Activated naive CD4-positive, alpha-beta T cell (primary cell): ENCODE measurements around the gene GABBR2.

Source experiments
- DNase-seq, 4 experiments: peaks; one replicate each; lab custom pipeline; 2025; lab: John Stamatoyannopoulos, UW

Gene GABBR2

DNA sequence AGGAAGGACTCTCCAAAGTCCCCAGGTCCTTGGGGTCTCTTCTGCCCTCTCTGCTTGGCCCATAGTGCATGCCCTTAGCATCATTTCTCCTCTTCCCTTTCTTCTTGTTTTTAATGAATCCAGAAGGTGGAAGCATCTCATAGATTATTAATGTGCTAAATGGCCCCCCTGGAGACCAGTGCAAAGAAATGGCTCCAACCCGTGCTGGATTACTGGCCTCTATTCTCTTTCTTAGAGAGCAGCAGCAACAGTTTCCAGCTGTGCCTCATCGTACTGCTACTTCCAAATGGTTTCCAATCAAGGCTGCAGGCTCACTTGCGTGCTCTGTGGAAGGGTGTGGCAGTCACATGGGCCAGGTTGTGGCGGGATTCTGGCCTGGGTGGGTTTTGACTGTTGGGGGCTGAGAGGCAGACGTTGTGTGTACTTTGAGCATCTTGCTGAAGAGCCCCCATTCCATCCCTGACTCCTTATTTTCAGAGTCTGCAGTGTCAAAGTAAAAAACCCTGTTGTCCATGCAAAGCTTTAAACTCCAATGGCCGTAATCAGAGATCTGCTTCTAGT, 139.7 kb downstream of the GABBR2 start:
- DNase-seq = no peak

DNA sequence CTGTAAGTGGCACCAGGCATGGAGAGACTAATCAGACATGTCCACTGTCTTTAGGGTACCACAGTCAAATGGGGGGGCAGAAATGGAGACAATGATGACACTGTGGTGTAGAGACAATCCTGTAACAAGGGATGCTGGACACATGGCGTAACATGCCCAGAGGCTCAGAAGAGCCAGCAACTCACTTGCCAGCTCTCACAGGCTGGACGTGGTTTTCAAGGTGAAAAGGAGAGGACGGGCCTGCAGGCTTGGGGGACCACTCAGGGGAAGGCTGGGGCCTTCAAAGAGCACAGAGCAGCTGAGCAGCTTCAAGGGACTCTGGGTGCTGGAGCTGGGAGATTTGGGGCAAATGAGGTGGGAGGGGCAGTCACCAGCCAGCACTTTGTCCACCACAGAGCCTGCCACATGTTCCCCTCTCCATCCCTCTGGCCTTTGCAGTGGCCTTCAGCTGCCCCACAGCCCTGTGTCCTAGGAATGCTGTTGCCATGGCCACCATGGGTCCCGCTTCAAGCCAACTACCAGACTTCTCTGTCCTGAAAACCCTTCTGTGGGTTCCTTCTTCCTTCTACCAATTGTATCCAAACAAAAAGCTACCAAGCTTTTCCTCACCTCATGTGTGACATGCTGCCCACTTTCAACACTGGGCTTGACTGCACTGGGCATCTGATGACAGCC, 140.4 kb downstream of the GABBR2 start:
- no peak for DNase-seq

DNA sequence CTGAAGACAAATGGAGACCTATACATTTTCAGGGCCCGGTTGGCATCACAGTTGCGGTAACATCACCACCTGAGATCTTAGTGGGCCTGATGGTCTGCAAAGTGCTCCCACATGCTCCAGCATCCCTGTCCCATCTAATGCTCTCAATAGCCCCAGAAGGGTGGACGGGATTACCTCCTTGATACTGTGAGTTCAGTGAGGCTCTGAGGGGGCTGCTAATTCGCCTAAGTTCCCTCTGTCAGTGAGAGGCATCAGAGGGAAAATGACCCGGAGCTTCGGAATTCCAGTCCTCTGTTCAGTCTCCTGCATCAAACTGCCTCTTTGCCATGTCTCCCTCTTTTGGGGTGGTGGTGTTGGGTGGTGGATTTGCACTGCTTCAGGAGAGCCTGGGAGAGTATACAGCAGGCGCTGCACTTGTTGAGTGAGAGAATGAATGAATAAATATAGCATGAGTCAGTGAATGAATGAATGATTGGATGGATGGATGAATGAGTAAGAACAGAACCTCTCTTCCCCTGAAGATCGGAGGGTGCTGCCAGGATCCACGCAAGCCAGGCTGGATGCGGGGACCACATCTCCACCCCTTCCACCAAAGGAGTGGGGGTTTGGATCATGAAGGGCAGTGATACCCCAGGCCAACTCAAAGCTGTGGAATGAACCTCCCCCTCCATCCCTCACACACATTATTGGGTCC, 141.0 kb downstream of the GABBR2 start:
- no peak for DNase-seq

DNA sequence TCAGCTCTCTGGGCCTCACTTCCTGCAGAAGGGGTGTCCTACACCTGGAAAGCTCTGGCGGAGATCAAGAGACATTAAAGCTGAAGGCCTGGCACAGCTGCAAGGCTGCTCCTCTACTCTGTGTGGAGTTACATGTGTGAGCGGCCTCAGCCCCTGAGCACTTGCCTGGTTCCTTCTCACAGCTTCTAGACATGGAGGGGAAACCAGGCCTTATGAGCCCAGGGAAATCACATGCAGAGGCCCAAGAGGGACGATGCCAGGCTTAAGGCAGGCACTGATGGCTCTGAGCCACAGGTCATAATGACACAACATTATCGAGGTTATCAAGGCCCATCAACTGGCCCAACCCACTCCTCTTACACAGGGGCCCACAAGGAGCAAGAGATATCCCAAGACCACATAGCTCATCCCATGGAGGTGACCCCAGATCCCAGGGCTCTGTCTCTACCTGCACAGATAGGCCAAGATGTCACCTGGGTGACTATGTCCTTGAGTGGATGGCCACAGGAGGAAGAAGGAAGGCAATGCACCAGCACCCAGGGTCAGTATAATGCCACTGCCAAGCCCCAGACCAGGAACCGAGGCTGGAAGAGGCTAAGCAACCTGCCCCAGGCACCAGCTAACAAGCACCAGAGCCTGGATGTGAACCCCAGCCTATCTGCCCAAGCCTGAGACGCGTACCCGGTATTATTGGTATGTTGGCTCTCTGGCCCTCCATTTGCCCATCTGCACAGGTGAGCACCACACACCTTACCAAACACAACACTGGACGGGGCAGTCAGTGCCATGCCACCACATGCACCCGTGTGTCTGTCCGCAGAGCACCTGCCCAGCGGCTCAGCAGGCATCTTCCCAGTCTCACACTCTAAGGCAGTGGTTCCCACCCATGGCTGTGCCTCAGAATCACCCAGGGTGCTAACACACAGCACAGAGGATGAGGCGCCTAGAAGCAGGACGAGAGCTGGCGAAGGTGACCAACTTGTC, 143.3 kb downstream of the GABBR2 start:
- DNase-seq = no peak

DNA sequence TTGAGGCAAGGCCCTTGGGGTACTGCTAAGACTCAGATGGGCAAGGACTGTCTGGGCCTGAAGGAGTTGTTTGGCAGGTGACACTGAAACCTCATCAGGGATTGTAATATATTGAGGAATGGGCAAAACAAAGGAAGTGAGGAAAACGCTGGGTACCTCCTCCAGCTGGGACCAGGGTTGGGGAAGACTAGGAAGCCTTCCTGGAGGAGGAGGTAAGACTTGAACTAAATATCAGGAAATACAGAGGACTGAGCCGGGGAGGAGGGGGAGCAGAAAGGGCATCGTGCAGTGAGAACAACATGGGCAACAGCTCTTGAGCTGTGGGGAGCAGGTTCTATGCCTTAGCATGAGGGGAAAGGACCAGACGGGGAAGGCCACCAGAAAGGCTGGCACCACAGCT, 144.0 kb downstream of the GABBR2 start:
- DNase-seq = no peak

DNA sequence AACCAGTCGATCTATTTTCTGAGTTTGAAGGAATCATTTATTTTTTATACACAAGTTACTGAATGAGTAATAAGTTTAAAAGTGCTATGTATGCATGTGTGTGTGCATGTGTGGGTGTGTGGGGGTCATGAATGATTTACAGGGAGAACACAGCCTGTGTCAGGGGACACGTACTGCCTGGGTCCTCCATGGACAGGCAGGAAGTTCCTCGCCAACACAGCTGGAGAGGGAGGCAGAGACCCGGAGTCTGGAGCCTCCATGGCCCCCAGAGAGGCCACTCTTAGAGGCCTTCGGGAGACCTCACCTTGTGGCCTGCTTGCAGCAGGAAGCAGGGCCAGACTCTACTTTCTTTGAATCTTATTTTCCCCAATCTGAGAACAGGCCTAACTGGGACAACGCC, 144.7 kb downstream of the GABBR2 start:
- DNase-seq = no peak

DNA sequence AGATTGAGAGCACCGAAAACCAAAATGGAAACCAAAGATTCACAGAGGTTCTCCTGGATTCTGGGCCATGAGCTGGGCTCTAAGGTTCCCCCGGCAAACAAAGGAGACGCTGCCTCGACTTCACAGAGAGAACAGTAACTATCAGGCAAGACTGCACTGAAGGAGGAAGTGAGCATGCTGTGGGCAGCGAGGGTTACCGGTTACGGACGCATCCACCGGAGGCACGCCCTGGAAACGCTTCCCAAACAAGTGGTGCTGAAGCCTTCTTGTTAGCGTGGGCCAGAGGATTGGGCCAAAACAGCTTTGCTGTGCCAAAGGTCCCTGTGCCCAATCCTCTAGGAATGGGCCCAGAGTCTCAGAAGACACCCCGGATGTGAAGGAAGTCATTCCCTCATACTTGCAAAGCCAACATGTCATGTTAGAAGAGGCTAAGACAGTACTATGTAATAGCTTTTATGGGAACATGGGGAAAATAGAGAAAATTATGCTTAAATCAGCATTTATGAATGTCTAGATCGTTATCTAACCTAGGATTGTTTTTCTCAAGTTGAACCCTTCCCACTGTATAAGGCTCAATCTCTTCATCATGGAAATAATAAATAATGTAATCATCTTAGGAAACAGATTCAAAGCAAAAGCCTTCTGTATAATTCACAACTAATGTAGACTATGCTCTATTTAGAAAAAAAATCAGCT, 145.4 kb downstream of the GABBR2 start:
- no peak for DNase-seq

DNA sequence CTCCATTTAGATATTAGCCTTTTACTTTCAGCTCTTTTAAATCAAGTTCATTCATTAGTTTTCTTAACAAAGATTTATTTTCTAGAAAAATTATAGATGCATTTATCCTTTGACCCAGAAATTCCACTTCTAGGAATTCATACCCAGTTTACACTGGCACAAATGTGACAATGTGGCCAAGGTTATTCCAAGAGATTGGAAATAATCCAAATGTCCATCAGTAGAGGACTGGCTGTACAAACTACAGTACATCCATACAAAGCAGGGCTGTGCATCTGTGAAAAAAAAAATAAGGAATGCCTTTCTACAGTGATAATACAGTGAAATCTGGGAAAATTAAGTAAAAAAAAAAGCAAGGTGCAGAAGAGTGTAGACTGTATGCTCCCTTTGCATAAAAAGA, 149.2 kb downstream of the GABBR2 start:
- no peak for DNase-seq

DNA sequence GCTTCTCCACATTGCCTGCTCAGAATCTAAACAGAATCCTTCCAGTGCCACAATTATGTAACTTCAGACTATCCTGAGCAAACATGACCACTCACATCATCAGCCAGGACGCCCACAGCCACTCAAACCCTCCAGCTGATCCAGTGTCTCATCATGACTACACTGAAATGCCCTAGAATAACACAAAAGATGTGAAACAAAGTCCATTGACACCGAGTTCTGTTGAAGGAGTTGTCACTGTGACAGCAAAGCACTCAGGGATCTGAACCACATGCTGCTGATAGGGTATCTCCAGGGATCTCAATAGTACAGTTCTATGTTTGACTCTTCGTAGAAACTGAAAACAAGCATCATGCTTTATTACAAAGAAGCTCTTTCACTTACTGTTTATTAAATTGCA, 150.2 kb downstream of the GABBR2 start:
- no peak for DNase-seq

DNA sequence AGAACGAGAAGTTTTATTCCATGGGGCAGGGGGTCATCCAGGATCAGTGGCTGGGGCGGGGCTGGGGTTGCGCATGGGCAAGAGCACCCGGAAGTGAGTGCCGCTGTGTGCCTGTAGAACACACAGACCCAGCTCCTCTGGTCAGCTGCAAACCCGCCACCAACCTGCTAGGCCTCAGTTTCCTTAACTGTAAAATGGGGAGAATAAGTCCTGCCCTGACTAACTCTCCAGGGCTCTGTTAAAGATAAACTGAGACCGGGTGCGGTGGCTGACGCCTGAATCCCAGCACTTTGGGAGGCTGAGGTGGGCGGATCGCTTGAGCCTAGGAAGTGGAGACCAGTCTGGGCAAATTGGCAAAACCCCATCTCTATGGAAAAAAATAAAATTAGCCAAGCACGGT, 152.2 kb downstream of the GABBR2 start:
- no peak for DNase-seq

DNA sequence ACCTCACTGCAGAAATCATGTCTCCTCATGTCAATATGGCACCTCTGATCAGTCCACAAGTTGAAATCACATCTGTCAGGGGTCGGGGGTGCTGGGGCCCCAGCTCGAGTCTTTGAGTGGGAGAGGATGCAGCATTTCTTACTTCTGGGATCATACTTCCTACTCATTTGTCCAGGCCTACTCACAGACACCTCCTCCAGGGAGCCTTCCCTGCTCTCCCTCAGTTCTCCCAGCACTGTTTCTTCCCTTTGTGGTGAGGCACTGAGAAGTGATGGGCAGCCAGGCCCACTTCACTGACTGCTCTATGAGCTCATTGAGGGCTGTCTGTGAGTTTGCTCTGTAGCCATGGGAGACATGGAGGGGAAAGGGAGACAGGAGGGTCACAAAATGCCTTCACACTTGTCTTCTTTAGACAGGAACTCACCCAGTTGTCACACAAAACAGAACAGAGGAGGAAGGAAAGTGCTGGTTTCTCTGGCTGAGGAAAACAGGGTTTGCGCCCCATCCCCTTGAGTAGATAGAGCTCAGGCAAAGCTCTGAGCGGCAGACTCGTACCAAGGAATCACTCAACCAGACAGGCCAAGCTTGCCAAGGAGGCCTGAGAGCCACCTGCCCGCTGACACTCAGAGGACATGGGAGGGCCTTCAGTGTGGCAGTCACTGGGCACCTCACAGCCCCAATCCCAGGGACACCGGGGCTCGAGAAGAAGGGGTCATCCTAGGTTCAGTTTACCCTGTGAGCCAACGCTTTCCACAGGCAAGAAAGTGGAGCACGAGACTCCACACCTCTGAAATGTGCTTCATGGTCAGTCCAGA, 152.9 kb downstream of the GABBR2 start:
- DNase-seq = no peak

DNA sequence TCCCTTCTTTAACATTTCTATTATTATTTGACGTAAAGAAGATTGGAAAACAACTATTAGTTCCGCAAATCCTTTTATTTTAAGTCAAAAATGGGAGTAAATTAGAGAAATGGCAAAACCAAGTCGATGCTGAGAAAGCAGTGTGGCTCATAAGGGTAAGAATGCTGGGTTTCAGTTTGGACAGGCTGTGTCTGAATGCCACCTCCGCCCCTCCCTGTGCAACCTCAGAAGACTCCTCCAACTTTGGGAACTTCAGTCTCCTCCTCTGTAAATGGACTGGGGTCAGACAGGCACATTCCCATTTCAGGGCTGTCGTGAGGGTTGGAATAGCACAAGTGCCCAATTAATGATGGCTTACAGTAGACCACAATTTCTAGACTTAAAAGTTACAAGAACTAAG, 154.0 kb downstream of the GABBR2 start:
- DNase-seq = no peak

DNA sequence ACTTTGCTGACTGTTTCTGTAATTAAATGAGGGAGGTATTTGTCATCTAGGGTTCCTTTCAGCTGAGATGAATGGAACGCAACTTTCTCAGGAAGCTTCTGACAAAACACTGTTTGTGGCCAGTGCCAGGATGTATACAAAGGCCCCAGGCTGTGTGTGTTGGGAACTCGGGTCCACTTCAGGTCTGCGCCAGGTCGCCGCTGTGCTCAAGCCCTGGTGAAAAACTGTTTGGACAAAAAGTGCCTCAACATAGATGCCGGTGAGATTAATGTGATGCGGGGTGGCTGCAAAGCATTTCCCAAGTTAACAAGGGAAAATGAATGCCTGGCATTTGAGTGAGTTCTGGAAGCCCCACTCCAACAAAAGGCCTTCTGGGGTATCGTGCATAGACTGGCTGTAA, 156.4 kb downstream of the GABBR2 start:
- no peak for DNase-seq

DNA sequence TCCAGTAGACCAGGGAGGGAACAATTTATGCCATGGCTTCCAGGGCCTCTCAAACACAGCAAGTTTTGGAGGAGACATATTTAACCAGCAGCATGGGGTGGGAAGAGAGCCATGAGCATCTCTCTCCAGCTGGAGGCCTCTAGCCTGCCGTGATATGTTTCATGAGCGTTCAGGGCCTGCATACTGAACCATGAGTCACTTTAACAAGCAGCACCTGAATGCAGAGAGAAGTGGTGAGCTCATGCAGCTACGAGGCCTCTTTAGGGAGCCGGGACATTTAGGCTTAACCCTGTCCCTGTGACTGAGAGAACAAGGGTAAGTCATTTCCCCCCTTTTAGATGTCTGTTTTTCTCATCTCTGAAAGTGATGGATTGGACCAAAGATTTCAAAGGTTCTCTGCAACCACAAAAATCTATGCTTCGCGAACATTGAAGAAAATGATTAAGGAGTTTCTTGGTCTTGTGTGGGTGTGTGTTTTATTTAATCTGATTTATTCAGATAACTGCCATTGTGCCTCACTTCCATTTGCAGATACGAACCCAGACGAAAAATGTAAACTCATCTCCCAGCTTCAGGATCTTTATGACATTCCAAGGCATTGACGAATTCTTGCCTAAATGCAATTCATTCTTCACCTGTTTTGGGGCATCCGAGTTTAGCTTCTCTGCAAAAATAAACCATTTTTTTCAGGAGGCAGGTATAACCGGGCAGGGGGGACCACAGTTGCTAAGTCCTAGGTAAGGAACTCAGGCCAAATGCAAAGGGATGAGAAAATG, 157.0 kb downstream of the GABBR2 start:
- DNase-seq = no peak

DNA sequence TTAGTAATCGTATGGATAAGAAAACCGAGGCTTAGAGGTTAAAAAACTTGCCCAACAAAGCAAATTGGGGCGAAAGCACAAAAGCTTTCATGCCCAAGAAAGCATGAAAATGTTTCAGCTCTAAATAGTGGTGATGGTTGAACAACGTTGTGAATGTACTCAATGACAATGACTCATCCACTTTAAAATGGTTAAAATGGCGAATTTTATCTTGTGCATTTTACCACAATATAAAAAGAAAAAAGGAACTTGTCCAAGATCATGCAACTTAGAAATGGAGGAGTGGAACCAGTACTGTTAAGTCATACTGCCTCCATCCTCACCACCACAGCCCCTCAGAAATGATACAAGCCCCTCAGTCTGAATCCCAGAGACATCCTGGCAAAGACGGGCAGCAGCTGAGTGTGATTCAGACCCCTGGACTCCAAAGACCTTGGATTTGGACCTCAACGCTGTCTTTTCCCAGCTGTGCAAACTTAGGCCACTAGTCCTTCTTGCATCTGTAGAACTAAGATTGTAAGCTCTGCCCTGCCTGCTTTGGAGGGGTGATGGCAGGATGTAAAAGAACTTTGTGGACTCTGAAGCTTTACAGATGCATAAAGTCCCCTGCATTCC, 158.4 kb downstream of the GABBR2 start:
- DNase-seq = no peak

DNA sequence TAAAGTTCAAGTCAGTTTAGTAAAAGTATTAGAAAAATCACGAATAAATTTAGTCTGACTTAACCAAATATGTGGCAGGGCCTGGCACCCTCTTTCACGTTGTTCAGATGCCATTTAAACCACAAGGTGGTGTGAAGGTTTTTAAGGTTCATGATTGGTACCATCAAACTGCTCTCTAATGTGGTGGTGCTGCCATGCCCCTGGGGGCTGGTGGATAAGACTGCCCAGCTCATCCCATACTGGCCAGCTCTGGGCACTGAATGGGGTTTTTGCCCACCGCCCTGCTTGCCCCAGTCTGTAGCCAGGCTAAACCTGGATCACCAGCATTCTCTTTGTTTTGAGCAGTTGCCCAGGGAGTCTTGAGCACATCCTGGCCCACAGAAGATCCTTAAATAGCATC, 159.3 kb downstream of the GABBR2 start:
- DNase-seq = no peak

DNA sequence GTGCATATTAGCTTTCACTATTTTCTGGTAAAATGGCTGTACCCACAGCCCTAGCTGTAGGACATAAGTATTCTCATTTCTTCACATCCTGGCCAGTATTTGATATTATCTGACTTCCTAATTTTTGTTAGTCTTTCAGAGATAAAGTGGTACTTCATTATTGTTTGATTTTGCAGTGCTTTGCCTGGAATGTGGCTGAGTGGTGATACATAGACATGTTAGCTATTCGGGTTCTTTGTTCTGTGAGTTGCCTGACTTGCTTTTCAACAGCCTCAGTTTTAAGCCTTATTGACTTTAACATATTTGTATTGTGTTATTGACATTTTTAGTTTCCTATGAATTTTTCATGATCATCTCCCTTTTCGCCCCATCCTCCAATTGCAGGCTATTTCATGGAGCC, 161.1 kb downstream of the GABBR2 start:
- no peak for DNase-seq

DNA sequence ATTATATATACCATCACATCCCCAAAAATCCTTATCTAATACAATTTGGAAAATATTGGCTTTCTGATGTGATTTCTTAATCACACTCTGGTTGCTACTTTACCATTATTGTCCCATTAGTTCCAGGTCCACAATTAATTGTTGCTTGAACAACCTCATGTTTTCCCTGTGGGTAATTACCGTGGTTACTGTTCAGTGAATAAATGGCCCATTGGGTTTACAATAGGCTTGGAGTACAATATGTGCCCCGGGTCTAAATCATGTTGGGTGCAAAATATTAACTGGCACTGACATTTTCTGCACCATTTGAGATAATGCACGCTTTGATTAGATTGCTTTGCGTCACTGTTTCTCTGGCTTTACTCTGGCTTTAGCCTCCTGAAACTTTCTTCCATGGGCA, 163.7 kb downstream of the GABBR2 start:
- DNase-seq = no peak

DNA sequence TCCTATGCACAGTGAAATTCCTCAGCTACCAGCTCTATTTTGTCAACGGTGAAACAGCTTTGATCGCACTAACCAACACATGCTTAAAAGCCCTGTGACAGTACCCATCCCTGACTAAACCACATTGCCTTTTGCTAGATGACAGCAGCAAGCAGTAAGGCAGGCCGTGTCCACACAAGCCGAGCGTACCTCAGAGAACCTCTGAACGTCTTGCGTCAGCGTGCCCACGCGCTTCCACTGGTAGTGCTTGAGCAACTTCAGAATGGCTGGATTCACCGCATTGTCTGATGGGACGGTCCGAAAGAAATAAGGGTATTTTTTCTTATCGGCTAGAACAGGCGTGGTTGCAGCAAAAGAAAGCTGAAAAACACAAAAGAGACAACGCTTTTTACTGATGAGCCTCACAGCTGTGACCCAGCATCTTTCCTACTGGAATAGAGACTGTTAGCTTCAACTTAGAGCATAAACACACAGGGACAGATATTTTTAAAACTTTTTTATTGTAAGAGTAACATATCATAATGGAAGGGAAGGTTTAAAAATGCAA, 167.0 kb downstream of the GABBR2 start:
- no peak for DNase-seq
